ENCODE results near the gene MRPL10. TPM values are rescaled to one million over a fixed set of nuclear protein-coding genes. Genes with fewer than 3 reads are reported as not detected.
"Not testable (repeated sequence)": the region's sequence is repeated elsewhere in the genome, so short reads cannot be mapped to it uniquely, and the experiment has no call there.

MRPL10 gene
- total and polyA plus RNA-seq, 2 experiments from 2014 or later = 50.2 to 74.7 TPM

DNA sequence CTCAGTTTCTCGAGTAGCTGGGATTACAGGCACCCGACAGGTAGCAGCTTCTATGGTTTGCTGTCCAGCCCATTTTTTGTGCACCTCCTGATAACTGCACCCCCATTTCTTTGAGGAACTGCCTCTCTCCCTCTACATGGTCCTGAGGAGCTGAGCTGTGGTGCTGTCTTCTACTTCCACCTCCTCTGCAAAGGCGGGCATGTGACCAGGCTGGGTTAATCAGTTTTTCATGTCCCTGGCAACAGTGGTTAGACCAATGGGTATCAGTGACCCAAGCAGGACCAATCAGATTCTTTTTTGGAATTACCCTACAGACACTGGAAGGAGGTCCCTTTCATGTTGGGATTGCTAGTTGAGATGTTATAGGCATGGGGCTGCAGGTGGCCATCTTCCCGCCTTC lies 57.0 kb downstream of the MRPL10 start:
- Mint-ChIP-seq H3K4me1 (no peaks in the 10 kb centered on the region), H3K36me3 (ENCODE audit: low read depth) (no peaks in the 10 kb centered on the region), H3K9me3 (peaks cover 5% of the 10 kb centered on the region; the same call in 2 of the 3 replicates), H3K27me3 (ENCODE audit: insufficient read depth, low read depth, poor library complexity) (peaks cover 15% of the 10 kb centered on the region), H3K4me3 (no peak overlapping the region; the same call in 2 of the 3 replicates), H3K27ac (no peak overlapping the region)
- no peak overlapping the region for H3K4me3 ChIP-seq
- H3K27me3 ChIP-seq (ENCODE audit: insufficient read depth) = peaks cover 25% of the 10 kb centered on the region
- H3K36me3 ChIP-seq (ENCODE audit: insufficient read depth) = no peaks in the 10 kb centered on the region
- no peak overlapping the region for H2AFZ ChIP-seq
- H4K20me1 ChIP-seq (replicated peaks; ENCODE audit: insufficient read depth) = no peaks in the 10 kb centered on the region
- TF ChIP-seq ETS1 (IDR thresholded peaks at IDR 0.05) = no peak
- TF ChIP-seq, protein P1, sequence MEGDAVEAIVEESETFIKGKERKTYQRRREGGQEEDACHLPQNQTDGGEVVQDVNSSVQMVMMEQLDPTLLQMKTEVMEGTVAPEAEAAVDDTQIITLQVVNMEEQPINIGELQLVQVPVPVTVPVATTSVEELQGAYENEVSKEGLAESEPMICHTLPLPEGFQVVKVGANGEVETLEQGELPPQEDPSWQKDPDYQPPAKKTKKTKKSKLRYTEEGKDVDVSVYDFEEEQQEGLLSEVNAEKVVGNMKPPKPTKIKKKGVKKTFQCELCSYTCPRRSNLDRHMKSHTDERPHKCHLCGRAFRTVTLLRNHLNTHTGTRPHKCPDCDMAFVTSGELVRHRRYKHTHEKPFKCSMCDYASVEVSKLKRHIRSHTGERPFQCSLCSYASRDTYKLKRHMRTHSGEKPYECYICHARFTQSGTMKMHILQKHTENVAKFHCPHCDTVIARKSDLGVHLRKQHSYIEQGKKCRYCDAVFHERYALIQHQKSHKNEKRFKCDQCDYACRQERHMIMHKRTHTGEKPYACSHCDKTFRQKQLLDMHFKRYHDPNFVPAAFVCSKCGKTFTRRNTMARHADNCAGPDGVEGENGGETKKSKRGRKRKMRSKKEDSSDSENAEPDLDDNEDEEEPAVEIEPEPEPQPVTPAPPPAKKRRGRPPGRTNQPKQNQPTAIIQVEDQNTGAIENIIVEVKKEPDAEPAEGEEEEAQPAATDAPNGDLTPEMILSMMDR (conservative IDR thresholded peaks at IDR 0.05; ENCODE audit: low read depth in 2 of 2) = no peak
- no peak for TF ChIP-seq POLR2AphosphoS5 (IDR thresholded peaks at IDR 0.05; ENCODE audit: low read depth)
- no peak for TF ChIP-seq NANOG (IDR thresholded peaks at IDR 0.05; ENCODE audit: borderline replicate concordance)
- TF ChIP-seq, protein P2, sequence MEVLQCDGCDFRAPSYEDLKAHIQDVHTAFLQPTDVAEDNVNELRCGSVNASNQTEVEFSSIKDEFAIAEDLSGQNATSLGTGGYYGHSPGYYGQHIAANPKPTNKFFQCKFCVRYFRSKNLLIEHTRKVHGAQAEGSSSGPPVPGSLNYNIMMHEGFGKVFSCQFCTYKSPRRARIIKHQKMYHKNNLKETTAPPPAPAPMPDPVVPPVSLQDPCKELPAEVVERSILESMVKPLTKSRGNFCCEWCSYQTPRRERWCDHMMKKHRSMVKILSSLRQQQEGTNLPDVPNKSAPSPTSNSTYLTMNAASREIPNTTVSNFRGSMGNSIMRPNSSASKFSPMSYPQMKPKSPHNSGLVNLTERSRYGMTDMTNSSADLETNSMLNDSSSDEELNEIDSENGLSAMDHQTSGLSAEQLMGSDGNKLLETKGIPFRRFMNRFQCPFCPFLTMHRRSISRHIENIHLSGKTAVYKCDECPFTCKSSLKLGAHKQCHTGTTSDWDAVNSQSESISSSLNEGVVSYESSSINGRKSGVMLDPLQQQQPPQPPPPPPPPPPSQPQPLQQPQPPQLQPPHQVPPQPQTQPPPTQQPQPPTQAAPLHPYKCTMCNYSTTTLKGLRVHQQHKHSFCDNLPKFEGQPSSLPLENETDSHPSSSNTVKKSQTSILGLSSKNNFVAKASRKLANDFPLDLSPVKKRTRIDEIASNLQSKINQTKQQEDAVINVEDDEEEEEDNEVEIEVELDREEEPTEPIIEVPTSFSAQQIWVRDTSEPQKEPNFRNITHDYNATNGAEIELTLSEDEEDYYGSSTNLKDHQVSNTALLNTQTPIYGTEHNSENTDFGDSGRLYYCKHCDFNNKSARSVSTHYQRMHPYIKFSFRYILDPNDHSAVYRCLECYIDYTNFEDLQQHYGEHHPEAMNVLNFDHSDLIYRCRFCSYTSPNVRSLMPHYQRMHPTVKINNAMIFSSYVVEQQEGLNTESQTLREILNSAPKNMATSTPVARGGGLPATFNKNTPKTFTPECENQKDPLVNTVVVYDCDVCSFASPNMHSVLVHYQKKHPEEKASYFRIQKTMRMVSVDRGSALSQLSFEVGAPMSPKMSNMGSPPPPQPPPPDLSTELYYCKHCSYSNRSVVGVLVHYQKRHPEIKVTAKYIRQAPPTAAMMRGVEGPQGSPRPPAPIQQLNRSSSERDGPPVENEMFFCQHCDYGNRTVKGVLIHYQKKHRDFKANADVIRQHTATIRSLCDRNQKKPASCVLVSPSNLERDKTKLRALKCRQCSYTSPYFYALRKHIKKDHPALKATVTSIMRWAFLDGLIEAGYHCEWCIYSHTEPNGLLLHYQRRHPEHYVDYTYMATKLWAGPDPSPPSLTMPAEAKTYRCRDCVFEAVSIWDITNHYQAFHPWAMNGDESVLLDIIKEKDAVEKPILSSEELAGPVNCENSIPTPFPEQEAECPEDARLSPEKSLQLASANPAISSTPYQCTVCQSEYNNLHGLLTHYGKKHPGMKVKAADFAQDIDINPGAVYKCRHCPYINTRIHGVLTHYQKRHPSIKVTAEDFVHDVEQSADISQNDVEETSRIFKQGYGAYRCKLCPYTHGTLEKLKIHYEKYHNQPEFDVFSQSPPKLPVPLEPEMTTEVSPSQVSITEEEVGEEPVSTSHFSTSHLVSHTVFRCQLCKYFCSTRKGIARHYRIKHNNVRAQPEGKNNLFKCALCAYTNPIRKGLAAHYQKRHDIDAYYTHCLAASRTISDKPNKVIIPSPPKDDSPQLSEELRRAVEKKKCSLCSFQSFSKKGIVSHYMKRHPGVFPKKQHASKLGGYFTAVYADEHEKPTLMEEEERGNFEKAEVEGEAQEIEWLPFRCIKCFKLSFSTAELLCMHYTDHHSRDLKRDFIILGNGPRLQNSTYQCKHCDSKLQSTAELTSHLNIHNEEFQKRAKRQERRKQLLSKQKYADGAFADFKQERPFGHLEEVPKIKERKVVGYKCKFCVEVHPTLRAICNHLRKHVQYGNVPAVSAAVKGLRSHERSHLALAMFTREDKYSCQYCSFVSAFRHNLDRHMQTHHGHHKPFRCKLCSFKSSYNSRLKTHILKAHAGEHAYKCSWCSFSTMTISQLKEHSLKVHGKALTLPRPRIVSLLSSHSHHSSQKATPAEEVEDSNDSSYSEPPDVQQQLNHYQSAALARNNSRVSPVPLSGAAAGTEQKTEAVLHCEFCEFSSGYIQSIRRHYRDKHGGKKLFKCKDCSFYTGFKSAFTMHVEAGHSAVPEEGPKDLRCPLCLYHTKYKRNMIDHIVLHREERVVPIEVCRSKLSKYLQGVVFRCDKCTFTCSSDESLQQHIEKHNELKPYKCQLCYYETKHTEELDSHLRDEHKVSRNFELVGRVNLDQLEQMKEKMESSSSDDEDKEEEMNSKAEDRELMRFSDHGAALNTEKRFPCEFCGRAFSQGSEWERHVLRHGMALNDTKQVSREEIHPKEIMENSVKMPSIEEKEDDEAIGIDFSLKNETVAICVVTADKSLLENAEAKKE (CRISPR knock-in tag; IDR thresholded peaks at IDR 0.05) = no peak
- TF ChIP-seq JUNB (IDR thresholded peaks at IDR 0.05; ENCODE audit: unreplicated experiment) = no peak
- TF ChIP-seq, protein P3, sequence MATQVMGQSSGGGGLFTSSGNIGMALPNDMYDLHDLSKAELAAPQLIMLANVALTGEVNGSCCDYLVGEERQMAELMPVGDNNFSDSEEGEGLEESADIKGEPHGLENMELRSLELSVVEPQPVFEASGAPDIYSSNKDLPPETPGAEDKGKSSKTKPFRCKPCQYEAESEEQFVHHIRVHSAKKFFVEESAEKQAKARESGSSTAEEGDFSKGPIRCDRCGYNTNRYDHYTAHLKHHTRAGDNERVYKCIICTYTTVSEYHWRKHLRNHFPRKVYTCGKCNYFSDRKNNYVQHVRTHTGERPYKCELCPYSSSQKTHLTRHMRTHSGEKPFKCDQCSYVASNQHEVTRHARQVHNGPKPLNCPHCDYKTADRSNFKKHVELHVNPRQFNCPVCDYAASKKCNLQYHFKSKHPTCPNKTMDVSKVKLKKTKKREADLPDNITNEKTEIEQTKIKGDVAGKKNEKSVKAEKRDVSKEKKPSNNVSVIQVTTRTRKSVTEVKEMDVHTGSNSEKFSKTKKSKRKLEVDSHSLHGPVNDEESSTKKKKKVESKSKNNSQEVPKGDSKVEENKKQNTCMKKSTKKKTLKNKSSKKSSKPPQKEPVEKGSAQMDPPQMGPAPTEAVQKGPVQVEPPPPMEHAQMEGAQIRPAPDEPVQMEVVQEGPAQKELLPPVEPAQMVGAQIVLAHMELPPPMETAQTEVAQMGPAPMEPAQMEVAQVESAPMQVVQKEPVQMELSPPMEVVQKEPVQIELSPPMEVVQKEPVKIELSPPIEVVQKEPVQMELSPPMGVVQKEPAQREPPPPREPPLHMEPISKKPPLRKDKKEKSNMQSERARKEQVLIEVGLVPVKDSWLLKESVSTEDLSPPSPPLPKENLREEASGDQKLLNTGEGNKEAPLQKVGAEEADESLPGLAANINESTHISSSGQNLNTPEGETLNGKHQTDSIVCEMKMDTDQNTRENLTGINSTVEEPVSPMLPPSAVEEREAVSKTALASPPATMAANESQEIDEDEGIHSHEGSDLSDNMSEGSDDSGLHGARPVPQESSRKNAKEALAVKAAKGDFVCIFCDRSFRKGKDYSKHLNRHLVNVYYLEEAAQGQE (IDR thresholded peaks at IDR 0.05; ENCODE audit: unreplicated experiment) = no peak
- TF ChIP-seq ZNF331 (CRISPR knock-in tag; IDR thresholded peaks at IDR 0.05; ENCODE audit: low read depth) = no peak
- no peaks in the 10 kb centered on the region for H3K4me1 ChIP-seq (ENCODE audit: insufficient read depth)
- H3K9me2 ChIP-seq (ENCODE audit: insufficient read depth) = no peaks in the 10 kb centered on the region
- H3F3A ChIP-seq (replicated peaks; ENCODE audit: low read depth) = no peaks in the 10 kb centered on the region
- DNase-seq (ENCODE audit: low spot score) (no peak), ATAC-seq (no peak)
- no peaks in the 10 kb centered on the region for H3K79me2 ChIP-seq (replicated peaks; ENCODE audit: insufficient read depth)
- no peak overlapping the region for H3K27ac ChIP-seq (ENCODE audit: low read depth)
- H3K4me2 ChIP-seq = no peak overlapping the region

- H2AFZ ChIP-seq; H3K4me3 Mint-ChIP-seq; H3K79me2 ChIP-seq (replicated peaks; ENCODE audit: insufficient read depth); H3K9me2 ChIP-seq (ENCODE audit: insufficient read depth); H3K4me1 Mint-ChIP-seq; H4K20me1 ChIP-seq (replicated peaks; ENCODE audit: insufficient read depth); H3K27ac Mint-ChIP-seq; H3F3A ChIP-seq (replicated peaks; ENCODE audit: low read depth); H3K4me1 ChIP-seq (ENCODE audit: insufficient read depth); ATAC-seq; DNase-seq (ENCODE audit: low spot score); H3K36me3 Mint-ChIP-seq (ENCODE audit: low read depth); H3K36me3 ChIP-seq (ENCODE audit: insufficient read depth); H3K4me2 ChIP-seq; H3K4me3 ChIP-seq; H3K27ac ChIP-seq (ENCODE audit: low read depth): not testable (repeated sequence)
- Mint-ChIP-seq H3K9me3 (peaks cover 11% of the 10 kb centered on the region; the same call in 2 of the 3 replicates), H3K27me3 (ENCODE audit: insufficient read depth, low read depth, poor library complexity) (peaks cover 15% of the 10 kb centered on the region)
- peaks cover 18% of the 10 kb centered on the region for H3K27me3 ChIP-seq (ENCODE audit: insufficient read depth)
Observed at GRCh38 chr17:47773649-47774048, 57.7 kb downstream of the MRPL10 start.

All from GM23338 (cell line).